HG02943 (cell line): ENCODE results near the gene MCL1.
"Not testable (repeated sequence)": the region's sequence is repeated elsewhere in the genome, so short reads cannot be mapped to it uniquely, and the experiment has no call there.

Experiments
- ATAC-seq: cut with Tn5 transposase; IDR thresholded peaks from one replicate; pipeline ENCODE4 v1.9.1; 2021; ENCODE audit warnings: mild to moderate bottlenecking, low read depth, moderate library complexity; ENCODE audit not compliant: unreplicated experiment

Gene MCL1

GRCh38 chr1:150579110-150579944 lies at the start of gene MCL1:
TSS of gene MCL1 (minus strand) at chr1:150579610. CDS start at chr1:150579530, 80 bp downstream.
- peak; percentile 86 for ATAC-seq

GRCh38 chr1:150628766-150629114 lies 49.3 kb upstream of the MCL1 start:
- ATAC-seq, result no peak

DNA sequence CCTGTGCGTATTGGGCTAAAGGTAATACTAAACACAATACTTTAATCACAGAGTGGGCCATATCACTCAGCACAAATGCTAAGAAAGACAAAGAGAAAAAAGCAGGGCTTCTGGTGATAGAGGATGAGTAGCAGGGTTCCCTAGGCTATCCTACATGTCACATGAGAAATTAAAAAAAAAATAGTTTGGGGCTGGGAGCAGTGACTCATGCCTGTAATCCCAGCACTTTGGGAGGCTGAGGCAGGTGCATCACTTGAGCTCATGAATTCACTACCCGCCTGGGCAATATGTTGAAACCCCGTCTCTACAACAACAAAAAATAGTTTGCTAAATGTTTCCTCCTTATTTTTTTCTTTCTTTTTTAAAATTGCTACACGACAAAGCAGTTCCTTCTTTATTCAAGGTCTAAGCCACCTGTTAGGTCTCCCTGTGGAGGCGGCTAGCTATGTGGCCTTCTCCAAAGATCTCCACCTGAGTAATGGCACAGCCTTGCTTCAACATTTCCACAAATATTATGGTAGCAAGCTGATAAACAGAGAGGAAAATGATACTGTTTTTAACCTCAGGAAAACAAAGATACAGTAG lies 48.5 kb upstream of the MCL1 start:
- ATAC-seq, result no peak

DNA sequence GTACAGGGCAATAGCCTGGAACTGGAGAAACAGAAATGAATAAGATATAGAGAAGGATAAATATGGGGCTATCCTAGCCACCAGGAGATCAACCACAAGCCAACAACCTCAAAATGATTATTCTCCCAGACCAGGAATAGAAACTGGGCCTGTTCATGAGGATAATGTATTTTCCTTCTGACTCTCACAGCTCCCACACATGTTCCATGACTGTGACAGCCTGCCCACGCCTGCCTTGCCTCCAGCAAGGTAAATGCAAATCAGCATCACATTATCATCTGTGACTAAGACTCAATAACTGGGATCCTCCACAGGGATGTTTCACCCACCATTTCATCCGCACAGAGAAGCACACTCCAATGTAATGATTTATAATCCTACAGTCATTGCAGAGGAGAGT lies 46.7 kb upstream of the MCL1 start:
- no peak for ATAC-seq

GRCh38 chr1:150624546-150624945 lies 45.1 kb upstream of the MCL1 start:
- not testable (repeated sequence) for ATAC-seq

DNA sequence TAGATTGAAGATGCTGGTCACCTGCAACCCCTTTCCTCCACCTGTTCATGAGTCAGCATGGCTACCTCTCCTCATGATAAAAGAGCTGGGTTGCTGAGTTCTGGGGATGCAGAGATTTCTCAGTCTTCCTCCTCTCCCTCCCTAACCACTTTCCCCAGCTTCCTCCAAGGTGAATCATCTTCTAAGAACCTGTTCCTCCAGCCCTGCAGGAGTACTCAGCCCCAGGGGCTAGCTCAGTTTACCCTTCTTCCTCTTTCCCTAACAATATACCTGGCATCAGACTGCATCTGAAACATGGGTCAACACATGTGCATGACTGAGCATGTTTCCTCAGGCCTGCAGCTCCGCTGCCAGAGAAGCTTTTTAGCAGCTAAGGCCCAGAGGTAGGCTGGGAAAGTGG lies 44.7 kb upstream of the MCL1 start:
- not testable (repeated sequence) for ATAC-seq

GRCh38 chr1:150622303-150622975 lies 43.0 kb upstream of the MCL1 start:
- no peak for ATAC-seq

- ATAC-seq, result no peak
Measured at GRCh38 chr1:150621497-150622302, 42.3 kb upstream of the MCL1 start.

- no peak for ATAC-seq
Measured at GRCh38 chr1:150620919-150621318, 41.5 kb upstream of the MCL1 start.

DNA sequence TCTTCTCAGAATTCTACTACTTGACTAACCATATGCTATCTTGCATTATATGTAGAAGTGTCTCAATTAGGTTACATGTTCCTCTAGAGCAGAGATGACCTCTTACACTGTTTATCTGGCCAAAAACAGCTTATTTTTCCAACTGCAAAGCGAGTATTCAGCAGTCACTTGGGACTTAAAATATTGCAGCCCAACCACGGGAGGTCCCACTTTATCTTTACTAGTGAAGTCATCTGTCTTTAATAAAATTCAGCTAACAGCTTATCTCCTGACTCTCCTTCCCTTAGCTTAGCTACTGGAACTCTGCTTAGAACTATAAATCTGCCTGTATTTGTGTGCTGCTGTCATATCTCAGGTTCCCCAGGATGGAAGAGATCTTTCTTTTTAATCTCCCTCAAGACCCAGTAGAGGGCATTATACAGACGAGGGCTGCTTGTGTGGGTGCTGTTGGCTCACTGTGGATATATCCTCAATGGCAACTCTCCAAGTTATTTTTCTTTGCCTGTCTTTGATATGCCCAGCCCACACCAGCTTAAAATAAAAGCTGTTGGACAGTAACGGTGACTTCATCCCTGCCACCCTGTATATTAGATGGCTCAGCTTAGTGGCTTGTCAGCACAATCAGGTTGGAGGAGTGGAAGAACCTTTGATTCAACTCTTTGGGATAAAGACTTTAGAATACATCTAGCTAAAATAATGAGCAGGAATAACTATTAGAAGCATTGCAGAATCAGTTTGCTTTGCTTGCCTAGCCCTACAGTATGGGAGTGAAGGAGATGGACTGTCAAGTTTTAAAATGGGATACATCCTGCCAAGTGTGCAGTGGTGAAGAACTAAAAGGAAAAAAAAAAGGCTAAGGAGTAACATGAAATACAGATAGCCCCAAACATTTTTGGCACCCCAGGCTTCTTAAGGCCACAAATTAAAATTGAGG lies 40.4 kb upstream of the MCL1 start:
- ATAC-seq, result no peak

DNA sequence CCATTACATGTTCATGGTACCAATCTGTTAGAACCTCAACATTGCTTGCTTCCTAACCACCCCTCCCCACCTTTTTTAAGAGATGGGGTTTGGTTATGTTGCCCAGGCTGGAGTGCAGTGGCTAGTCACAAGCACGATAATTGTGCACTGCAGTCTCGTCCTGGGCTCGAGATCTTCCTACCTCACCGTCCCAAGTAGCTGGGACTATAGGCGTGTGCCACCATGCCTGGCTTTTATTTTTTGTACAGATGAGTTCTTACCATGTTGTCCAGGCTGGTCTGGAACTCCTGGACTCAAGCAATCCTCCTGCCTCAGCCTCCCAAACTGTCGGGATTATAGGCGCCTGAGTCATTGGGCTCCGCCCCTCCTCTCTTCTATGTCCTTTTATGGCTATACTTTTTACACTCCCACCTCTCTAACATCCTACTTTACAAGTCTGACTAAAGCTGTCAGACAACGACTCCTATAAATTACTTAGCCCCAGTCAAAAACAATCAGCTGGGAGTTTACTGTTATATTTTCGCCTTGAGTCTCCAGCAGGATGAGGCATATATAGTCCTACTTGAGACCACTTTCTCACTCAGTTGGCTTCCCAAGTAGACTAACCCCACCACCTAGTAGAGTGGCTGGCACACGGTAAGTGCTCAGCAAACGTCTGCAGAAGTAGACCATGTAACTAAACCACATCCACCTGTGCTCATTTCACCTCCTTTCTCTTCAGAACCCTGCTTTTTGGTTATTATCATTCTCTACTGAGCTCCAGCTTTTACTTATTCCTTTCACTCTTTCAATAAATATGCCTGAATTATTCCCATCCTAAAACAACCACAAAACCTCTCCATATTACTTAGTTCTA lies 36.2 kb upstream of the MCL1 start:
- no peak for ATAC-seq

- no peak for ATAC-seq
Measured at GRCh38 chr1:150613061-150613920, 33.9 kb upstream of the MCL1 start.

GRCh38 chr1:150612014-150612345 lies 32.6 kb upstream of the MCL1 start:
- ATAC-seq, result no peak

- ATAC-seq, result no peak
Measured at GRCh38 chr1:150610576-150610975, 31.2 kb upstream of the MCL1 start.

- no peak for ATAC-seq
Measured at GRCh38 chr1:150609732-150610131, 30.3 kb upstream of the MCL1 start.

GRCh38 chr1:150606463-150607142 lies 27.2 kb upstream of the MCL1 start:
- no peak for ATAC-seq

DNA sequence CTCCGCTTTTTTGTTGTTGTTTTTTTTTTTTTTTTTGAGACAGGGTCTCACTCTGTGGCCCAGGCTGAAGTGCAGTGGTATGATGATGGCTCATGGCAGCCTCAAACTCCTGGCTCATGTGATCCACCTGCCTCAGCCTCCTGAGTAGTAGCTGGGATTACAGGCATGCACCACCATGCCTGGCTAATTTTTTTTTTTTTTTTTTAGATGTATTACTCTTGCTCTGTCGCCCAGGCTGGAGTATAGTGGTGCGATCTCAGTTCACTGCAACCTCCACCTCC lies 26.0 kb upstream of the MCL1 start:
- ATAC-seq, result not testable (repeated sequence)

DNA sequence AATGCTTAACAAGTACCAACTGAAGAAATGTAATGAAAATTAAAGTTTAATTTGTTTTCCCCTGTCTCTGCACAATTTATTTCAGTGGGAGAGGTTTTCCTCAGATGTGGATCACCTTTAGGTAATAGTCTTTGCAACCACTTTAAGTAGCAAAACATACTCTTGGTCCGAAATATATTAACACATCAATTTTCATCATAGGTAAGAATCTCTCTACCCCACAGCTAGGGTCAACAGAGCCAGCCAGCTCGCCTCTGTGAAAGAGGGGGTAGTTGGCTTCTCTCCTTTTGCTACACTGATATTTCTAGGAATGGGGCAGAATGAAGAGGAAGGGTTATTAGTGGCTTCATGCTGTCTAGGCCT lies 24.8 kb upstream of the MCL1 start:
- no peak for ATAC-seq
